NB4 (cell line): Measurements from ENCODE around the gene TMEM86A.
"Not testable (repeated sequence)": the region's sequence is repeated elsewhere in the genome, so short reads cannot be mapped to it uniquely, and the experiment has no call there.

ENCODE experiments used
- DNase-seq: peaks from one replicate; pipeline ENCODE4 v3.0.0; 2010; ENCODE audit warnings: low read depth
- H3K4me3 ChIP-seq: one replicate; pipeline ENCODE4 v1.5.1; 2011; ENCODE audit warnings: mild to moderate bottlenecking, low read depth, low read length, moderate library complexity
- MYC ChIP-seq: IDR thresholded peaks from 2 replicates; pipeline ENCODE4 v1.6.1; 2011; ENCODE audit warnings: low read depth, low read length
- POLR2A ChIP-seq: IDR thresholded peaks from 2 replicates; pipeline ENCODE4 v1.6.1; 2011; ENCODE audit warnings: mild to moderate bottlenecking; ENCODE audit not compliant: insufficient read length; ENCODE audit errors: extremely low read depth
- TF ChIP-seq, protein P1 (sequence below): IDR thresholded peaks from 2 replicates; pipeline ENCODE4 v1.6.1; 2011; ENCODE audit warnings: low read depth, low read length
- TF ChIP-seq, protein P2 (sequence below): IDR thresholded peaks from one replicate; pipeline ENCODE4 v1.5.1; 2012; ENCODE audit warnings: low read depth, low read length

Gene TMEM86A

DNA sequence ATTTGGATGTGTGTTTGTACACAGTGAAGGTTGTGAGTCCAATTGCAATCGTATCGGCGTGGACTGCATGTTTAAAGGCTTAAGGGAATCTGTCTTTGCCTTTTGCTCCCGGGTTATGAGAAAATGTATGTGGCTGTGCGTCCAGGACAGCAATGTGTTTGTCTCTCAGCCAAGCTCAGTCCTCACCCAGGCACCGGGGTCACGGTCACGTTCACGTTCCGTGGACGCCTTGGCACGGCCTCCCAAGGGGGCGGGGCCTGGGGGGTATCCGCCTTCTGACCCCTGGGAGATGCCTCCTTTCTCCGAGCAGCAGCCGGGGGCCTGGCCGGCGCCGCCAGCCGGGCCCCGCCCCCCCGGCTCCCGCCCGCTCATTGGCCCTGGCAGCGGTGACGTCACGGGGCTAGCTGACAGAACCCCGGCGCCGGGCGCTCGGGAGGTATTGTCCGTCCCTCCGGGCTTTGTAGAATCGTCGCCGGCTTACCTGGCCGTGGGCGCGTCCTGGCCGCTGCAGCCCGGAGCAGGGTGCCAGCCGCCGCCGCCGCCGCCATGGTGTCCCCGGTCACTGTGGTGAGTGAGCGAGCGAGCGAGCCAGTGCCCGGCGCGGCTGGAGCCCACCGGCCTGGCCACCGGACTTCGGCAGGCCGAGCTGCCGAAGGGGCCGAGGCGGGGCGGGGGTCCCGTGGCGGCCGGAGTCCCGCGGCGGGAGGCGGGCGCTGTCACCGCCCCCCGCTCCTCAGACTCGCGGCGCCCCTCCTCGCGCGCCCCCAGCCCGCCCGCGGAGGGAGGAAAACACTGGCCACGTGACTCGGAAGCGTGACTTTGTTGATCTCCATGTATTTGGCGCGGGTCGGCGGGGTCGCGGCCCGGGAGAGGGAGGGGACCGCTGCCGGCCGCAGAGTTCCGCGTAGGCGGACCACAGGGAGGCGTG is at the start of gene TMEM86A:
Gene TMEM86A (plus strand): TSS at position 439 of the 928 bp plus-strand sequence. CDS start 108 bp downstream, at position 547.
- H3K4me3 ChIP-seq: peak within 1 kb of the TSS; percentile 48
- no peak for TF ChIP-seq MYC
- TF ChIP-seq, protein P1, sequence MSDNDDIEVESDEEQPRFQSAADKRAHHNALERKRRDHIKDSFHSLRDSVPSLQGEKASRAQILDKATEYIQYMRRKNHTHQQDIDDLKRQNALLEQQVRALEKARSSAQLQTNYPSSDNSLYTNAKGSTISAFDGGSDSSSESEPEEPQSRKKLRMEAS: peak; percentile 55
- peak; percentile 74 for DNase-seq

- TF ChIP-seq POLR2A (no peak), MYC (no peak)
- TF ChIP-seq, protein P2, sequence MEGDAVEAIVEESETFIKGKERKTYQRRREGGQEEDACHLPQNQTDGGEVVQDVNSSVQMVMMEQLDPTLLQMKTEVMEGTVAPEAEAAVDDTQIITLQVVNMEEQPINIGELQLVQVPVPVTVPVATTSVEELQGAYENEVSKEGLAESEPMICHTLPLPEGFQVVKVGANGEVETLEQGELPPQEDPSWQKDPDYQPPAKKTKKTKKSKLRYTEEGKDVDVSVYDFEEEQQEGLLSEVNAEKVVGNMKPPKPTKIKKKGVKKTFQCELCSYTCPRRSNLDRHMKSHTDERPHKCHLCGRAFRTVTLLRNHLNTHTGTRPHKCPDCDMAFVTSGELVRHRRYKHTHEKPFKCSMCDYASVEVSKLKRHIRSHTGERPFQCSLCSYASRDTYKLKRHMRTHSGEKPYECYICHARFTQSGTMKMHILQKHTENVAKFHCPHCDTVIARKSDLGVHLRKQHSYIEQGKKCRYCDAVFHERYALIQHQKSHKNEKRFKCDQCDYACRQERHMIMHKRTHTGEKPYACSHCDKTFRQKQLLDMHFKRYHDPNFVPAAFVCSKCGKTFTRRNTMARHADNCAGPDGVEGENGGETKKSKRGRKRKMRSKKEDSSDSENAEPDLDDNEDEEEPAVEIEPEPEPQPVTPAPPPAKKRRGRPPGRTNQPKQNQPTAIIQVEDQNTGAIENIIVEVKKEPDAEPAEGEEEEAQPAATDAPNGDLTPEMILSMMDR: no peak
- TF ChIP-seq, protein P1: no peak
Observed at GRCh38 chr11:18650353-18650752, 48.2 kb upstream of the TMEM86A start.

GRCh38 chr11:18650859-18651557 is 47.6 kb upstream of the TMEM86A start:
- H3K4me3 ChIP-seq: peak overlapping the region; percentile 70
- TF ChIP-seq, protein P2: peak; percentile 89
- TF ChIP-seq POLR2A (peak; percentile 35), MYC (peak; percentile 50)
- TF ChIP-seq, protein P1: peak; percentile 63; the same call in 1 of the 2 replicates
- DNase-seq: peak; percentile 95

More at GRCh38 chr11:18650353-18650752, 48.2 kb upstream of the TMEM86A start:
- peak overlapping the region; percentile 70 for H3K4me3 ChIP-seq
- no peak for DNase-seq

- H3K4me3 ChIP-seq: no peak overlapping the region
- no peak for DNase-seq
- TF ChIP-seq MYC (no peak), POLR2A (no peak)
- TF ChIP-seq, protein P2: no peak
- TF ChIP-seq, protein P1: no peak
Observed at GRCh38 chr11:18657673-18658072, 40.9 kb upstream of the TMEM86A start.

- not testable (repeated sequence) for H3K4me3 ChIP-seq, DNase-seq
Observed at GRCh38 chr11:18665353-18665872, 33.2 kb upstream of the TMEM86A start.

DNA sequence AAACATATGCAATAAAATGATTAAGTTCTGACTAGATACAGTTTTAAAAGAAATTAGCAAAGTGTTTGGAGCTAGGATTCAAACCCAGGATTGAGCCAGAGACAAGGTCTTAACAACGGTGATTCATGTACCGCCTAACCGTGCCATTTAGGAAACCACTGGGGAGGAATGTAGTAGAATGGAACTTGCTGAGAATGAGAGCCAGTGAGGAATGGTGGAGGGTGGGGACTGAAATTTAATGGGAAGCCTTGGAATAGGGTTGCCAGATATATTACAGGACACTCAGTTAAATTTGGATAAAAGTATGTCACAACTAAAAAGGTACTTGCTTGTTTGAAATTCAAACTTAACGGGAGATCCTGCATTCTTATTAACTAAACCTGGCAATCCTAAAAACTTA is 30.4 kb upstream of the TMEM86A start:
- H3K4me3 ChIP-seq: no peak overlapping the region
- TF ChIP-seq POLR2A: no peak
- TF ChIP-seq, protein P2: no peak
- TF ChIP-seq, protein P1: no peak
- DNase-seq: no peak
